Measurements from ENCODE around the gene SMG9.

GRCh38 chr19:43798546-43799409 lies 44.0 kb upstream of the SMG9 start:
- TF ChIP-seq CTCF (IDR thresholded peaks at IDR 0.05; ENCODE audit: low read length) = no peak
- TF ChIP-seq EZH2 (optimal IDR thresholded peaks at IDR 0.05; ENCODE audit: low read depth, low read length) = no peak

Data from MM.1S (cell line).